ENCODE results near the gene TP53AIP1. TPM values are rescaled to one million over a fixed set of nuclear protein-coding genes. Genes with fewer than 3 reads are reported as not detected.

The TP53AIP1 gene, protein sequence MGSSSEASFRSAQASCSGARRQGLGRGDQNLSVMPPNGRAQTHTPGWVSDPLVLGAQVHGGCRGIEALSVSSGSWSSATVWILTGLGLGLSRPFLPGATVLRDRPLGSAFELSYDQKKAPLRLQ
- polyA plus RNA-seq (2012; ENCODE audit: low read depth, missing spikeins) = not detected

DNA sequence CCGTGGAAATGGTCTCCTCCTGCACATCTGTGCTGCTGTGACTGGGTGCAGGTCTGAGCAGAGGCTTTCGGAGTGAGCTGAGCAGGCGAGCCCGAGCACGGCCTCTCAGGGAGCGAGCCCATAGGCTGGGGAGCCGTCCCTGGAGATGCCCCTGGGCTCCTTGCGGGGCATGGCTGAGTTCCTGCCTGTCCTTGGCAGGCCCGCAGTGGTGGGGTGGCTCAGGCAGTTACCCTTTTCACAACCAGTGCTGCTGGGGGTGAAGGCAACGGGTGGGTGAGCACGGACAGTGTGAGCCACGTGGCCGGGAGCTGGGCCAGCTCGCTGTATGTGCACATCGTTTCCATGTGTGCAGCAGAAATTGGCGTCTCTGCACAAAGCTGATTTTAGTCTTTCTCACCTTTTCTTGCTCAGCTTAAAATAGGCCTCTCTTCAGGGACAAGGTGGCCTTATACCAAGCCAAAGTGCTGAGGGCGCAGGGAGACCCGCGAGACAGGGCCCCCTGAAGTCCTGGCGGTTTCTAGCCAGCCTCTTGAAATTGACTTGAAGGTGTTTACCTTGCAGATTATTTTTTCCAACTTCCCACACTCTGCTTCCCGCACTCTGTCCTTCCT is at the start of gene TP53AIP1:
TP53AIP1 (minus strand) TSS at position 55 of the 611 bp plus-strand sequence. CDS start 5,053 bp downstream, outside the sequence.
- TF ChIP-seq PAX5 (IDR thresholded peaks at IDR 0.05; ENCODE audit: insufficient read depth, low read length, severe bottlenecking) (no peak), POLR2A (IDR thresholded peaks at IDR 0.05; ENCODE audit: low read depth, low read length) (no peak), POLR2AphosphoS5 (IDR thresholded peaks at IDR 0.05; ENCODE audit: low read depth, low read length) (no peak), TAF1 (IDR thresholded peaks at IDR 0.05; ENCODE audit: low read depth, low read length) (no peak), POU2F2 (IDR thresholded peaks at IDR 0.05; ENCODE audit: low read depth, low read length) (no peak)
- FAIRE-seq (no peak), DNase-seq (ENCODE audit: insufficient read length, low spot score) (no peak)

DNA sequence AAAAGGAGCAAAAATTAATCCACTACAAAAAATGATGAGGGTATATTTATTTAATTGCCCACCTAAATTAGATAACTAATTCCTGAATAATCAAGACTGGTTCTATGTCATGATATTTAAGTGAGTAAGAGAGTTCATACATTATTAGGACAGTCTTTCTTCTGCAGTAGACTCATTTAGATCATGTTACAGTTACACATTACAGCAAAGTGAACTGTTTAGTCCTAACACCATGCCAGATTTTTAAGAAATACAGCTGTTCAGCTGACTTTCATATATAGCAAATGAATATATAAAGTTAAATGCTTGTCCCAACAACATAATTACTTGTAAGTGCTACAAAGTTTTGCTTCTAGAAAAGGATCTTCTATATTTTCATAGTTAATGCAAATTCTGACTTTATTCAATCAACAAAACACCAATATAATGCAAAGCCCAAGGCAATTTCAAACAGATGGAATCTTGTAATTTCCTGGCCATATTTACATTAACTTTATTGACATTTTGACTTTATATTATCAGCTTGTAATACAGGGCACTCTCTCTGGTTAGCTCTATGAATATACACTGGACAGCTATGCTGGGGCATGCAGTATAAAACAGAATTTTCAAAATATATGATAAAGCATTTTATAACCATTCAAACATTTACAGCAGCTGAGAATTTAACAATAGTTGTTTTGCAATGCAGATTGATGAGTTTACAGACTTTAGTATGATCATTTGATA is 45.7 kb upstream of the TP53AIP1 start:
- TF ChIP-seq PAX5 (IDR thresholded peaks at IDR 0.05; ENCODE audit: insufficient read depth, low read length, severe bottlenecking) (no peak), POLR2A (IDR thresholded peaks at IDR 0.05; ENCODE audit: low read depth, low read length) (no peak), POLR2AphosphoS5 (IDR thresholded peaks at IDR 0.05; ENCODE audit: low read depth, low read length) (no peak), POU2F2 (IDR thresholded peaks at IDR 0.05; ENCODE audit: low read depth, low read length) (no peak), SPI1 (IDR thresholded peaks at IDR 0.05; ENCODE audit: low read depth, low read length) (no peak), TAF1 (IDR thresholded peaks at IDR 0.05; ENCODE audit: low read depth, low read length) (no peak)
- DNase-seq (ENCODE audit: insufficient read length, low spot score) = no peak
- no peak for FAIRE-seq

DNA sequence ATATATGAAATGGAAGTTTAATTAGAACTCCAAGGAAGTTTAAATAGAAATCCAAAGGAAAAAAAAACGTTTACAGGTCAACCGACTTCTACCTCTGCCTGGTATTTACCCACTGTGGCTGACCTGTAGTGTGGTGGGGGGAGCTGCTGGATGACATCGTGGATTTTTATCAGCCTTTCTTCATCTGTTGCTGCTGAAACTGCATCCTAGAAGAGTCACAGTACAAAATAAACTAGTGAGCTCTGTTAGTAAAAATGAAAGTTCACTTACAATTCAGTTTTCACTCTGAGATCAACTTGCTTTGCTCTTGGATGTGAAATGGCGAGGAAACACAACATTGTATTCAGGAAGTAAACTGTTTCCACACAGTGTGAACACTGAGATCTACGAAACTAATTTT is 43.2 kb upstream of the TP53AIP1 start:
- DNase-seq (ENCODE audit: insufficient read length, low spot score) (no peak), FAIRE-seq (no peak)
- TF ChIP-seq PAX5 (IDR thresholded peaks at IDR 0.05; ENCODE audit: insufficient read depth, low read length, severe bottlenecking) (no peak), POU2F2 (IDR thresholded peaks at IDR 0.05; ENCODE audit: low read depth, low read length) (no peak), TAF1 (IDR thresholded peaks at IDR 0.05; ENCODE audit: low read depth, low read length) (no peak)

DNA sequence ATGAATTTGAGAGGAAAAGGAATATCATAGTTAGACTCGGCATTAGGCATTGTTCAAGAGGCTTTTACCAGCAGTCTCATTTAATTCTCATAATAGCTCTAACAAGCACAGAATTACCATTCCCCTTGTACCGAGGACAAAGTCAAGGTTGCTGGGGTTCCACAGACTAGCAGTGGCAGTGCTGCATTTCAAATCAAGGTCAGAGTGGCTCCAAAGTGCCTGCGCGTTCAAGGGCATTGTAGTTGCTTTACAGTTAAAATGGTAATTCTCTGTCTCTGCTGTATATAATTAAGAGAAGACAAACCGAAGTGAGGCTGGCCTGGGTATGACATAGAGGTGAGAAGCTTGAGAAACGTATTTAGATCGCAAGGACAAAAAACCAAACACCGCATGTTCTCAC is 40.4 kb upstream of the TP53AIP1 start:
- FAIRE-seq (no peak), DNase-seq (ENCODE audit: insufficient read length, low spot score) (no peak)
- TF ChIP-seq POU2F2 (IDR thresholded peaks at IDR 0.05; ENCODE audit: low read depth, low read length) = no peak
- TF ChIP-seq POLR2A (IDR thresholded peaks at IDR 0.05; ENCODE audit: low read depth, low read length) = no peak
- no peak for TF ChIP-seq TAF1 (IDR thresholded peaks at IDR 0.05; ENCODE audit: low read depth, low read length)
- no peak for TF ChIP-seq POLR2AphosphoS5 (IDR thresholded peaks at IDR 0.05; ENCODE audit: low read depth, low read length)
- no peak for TF ChIP-seq PAX5 (IDR thresholded peaks at IDR 0.05; ENCODE audit: insufficient read depth, low read length, severe bottlenecking)
- no peak for TF ChIP-seq SPI1 (IDR thresholded peaks at IDR 0.05; ENCODE audit: low read depth, low read length)

DNA sequence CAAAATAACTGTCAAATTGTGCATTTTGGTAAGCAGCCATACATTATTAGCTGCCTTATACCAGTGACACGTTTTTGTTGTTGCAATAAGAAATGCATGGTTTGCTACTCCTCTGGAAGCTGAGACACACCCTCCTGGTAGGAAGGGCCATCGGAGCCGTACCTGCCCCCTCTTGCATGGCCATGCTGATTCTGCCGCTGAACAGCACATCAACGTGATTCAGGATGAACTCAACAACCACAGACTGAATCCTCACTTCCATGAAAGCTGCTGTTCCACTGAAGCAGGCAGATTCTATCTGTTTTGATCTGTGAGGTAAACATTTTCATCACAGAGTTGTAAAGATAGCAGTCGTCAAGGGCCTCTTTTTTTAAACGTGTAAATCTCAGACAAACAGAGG is 38.6 kb upstream of the TP53AIP1 start:
- TF ChIP-seq POLR2A (IDR thresholded peaks at IDR 0.05; ENCODE audit: low read depth, low read length) (no peak), TAF1 (IDR thresholded peaks at IDR 0.05; ENCODE audit: low read depth, low read length) (no peak), SPI1 (IDR thresholded peaks at IDR 0.05; ENCODE audit: low read depth, low read length) (no peak), PAX5 (IDR thresholded peaks at IDR 0.05; ENCODE audit: insufficient read depth, low read length, severe bottlenecking) (no peak), POU2F2 (IDR thresholded peaks at IDR 0.05; ENCODE audit: low read depth, low read length) (no peak), POLR2AphosphoS5 (IDR thresholded peaks at IDR 0.05; ENCODE audit: low read depth, low read length) (no peak)
- no peak for FAIRE-seq
- DNase-seq (ENCODE audit: insufficient read length, low spot score) = no peak

- no peak for FAIRE-seq
- no peak for TF ChIP-seq TAF1 (IDR thresholded peaks at IDR 0.05; ENCODE audit: low read depth, low read length)
- no peak for DNase-seq (ENCODE audit: insufficient read length, low spot score)
Observed at GRCh38 chr11:128970598-128971190, 28.0 kb upstream of the TP53AIP1 start.

GRCh38 chr11:128968916-128969315 is 26.2 kb upstream of the TP53AIP1 start:
- TF ChIP-seq SPI1 (IDR thresholded peaks at IDR 0.05; ENCODE audit: low read depth, low read length) = no peak
- no peak for TF ChIP-seq POLR2A (IDR thresholded peaks at IDR 0.05; ENCODE audit: low read depth, low read length)
- TF ChIP-seq PAX5 (IDR thresholded peaks at IDR 0.05; ENCODE audit: insufficient read depth, low read length, severe bottlenecking) = no peak
- no peak for TF ChIP-seq TAF1 (IDR thresholded peaks at IDR 0.05; ENCODE audit: low read depth, low read length)
- TF ChIP-seq POU2F2 (IDR thresholded peaks at IDR 0.05; ENCODE audit: low read depth, low read length) = no peak
- TF ChIP-seq POLR2AphosphoS5 (IDR thresholded peaks at IDR 0.05; ENCODE audit: low read depth, low read length) = no peak
- DNase-seq (ENCODE audit: insufficient read length, low spot score) (no peak), FAIRE-seq (no peak)

GRCh38 chr11:128967578-128967977 is 24.9 kb upstream of the TP53AIP1 start:
- DNase-seq (ENCODE audit: insufficient read length, low spot score) (no peak), FAIRE-seq (no peak)
- TF ChIP-seq POLR2AphosphoS5 (IDR thresholded peaks at IDR 0.05; ENCODE audit: low read depth, low read length) (no peak), TAF1 (IDR thresholded peaks at IDR 0.05; ENCODE audit: low read depth, low read length) (no peak), POU2F2 (IDR thresholded peaks at IDR 0.05; ENCODE audit: low read depth, low read length) (no peak), POLR2A (IDR thresholded peaks at IDR 0.05; ENCODE audit: low read depth, low read length) (no peak), SPI1 (IDR thresholded peaks at IDR 0.05; ENCODE audit: low read depth, low read length) (no peak), PAX5 (IDR thresholded peaks at IDR 0.05; ENCODE audit: insufficient read depth, low read length, severe bottlenecking) (no peak)

- no peak for DNase-seq (ENCODE audit: insufficient read length, low spot score)
- FAIRE-seq = peak; percentile 93
- no peak for TF ChIP-seq PAX5 (IDR thresholded peaks at IDR 0.05; ENCODE audit: insufficient read depth, low read length, severe bottlenecking)
- no peak for TF ChIP-seq POU2F2 (IDR thresholded peaks at IDR 0.05; ENCODE audit: low read depth, low read length)
- no peak for TF ChIP-seq POLR2A (IDR thresholded peaks at IDR 0.05; ENCODE audit: low read depth, low read length)
- TF ChIP-seq TAF1 (IDR thresholded peaks at IDR 0.05; ENCODE audit: low read depth, low read length) = no peak
- TF ChIP-seq POLR2AphosphoS5 (IDR thresholded peaks at IDR 0.05; ENCODE audit: low read depth, low read length) = no peak
- TF ChIP-seq SPI1 (IDR thresholded peaks at IDR 0.05; ENCODE audit: low read depth, low read length) = no peak
Observed at GRCh38 chr11:128965485-128965884, 22.8 kb upstream of the TP53AIP1 start.
